HG03135 (cell line): ENCODE data around the gene ERFE.

Experiments
- ATAC-seq: cut with Tn5 transposase; IDR thresholded peaks from one replicate; pipeline ENCODE4 v1.9.1; 2021; ENCODE audit warnings: mild to moderate bottlenecking, moderate library complexity; ENCODE audit not compliant: unreplicated experiment

The ERFE gene

DNA sequence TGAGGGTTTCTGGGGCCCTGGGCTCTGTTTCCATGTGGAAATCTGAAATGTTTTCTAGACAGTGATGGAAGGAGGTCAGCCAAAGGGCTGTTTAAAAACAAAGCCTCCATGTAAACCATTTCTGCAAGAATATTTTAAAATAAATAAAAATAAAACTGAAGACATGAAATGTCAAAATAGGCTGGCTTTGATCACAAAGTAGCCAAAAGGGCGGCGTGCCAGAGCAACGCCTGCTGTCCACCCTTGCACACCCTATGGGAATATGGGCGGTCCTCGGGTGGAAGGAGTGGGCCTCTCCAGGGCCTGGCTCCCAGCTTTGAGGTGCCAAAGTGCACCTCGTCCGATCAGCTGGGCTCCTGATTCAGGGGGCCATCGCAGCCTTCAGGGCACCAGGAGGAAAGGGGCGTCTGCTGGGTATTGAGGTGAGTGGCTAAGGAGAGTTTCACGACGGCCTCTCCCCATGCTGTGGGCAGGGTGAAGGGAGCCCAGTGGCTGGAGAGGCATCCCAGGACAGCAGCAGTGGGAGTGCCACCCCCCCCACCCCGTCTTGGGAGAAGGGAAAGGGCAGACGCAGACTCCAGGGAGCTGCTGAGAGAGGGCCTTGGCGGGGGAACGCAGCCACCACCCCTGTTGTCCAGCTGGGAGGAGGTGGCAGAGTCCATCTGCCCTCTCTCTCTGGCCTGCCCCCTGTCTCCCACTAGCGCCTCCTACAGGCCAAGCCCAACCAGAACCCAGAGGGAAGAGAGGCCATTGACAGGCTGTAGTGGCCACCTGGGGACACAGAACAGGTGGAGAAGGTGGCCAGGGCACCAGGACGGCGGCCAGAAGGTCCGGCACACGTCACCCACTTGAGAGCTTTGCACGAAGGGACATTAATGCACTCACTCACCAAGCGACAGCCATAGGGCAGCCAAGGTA is 5.7 kb upstream of the ERFE start:
- ATAC-seq: no peak

DNA sequence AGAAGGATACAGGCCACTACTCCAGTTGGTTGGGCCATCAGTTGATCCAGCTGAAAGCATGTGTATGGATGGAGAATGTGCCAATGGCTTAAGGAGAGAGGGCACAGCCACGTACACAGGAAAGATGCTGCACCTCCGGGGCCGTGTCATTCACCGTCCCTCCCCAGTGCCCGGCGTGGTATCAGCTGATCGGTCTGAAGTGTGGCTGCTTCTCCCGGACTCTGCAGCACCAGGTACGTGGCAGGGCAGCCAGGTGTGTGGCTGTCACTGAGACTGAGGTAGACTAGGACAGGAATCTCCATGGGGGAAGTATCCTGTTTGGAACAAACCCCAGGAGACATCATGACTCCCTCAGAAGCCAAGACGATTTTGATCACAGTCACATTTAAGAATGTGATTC is 4.2 kb upstream of the ERFE start:
- no peak for ATAC-seq

DNA sequence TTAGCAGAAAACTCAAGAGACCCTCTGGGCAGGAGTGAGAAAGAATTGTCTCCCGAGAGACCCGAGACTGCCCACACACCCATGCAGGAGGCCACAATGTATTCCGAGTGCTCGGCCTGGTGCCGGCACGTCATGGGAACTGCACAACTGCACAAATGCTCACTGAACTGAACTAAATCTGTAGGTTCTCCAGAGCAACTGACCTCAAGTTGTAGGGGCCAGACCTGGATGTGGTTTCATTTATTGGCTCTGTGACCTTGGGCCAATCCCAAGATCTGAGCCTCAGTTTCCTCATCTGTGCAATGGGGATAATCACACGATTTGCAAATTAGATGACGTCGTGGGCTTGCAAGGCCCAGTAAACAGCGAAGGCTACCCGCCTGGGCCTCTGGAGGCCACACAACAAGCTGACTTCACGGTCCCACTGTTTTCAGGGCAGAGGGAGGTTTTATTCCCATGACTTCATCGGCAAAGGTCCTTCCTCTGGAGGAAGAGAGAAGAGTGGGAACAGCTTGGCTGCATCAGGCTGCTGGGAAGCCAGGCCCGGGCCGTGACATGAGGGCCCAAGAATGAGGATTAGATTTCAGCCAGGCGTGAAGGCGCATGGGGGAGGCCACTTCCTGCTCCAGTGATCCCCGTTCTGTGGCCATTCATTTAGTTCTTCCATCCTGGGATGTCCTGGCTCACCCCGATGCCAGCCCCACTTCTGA is 3.6 kb upstream of the ERFE start:
- no peak for ATAC-seq

DNA sequence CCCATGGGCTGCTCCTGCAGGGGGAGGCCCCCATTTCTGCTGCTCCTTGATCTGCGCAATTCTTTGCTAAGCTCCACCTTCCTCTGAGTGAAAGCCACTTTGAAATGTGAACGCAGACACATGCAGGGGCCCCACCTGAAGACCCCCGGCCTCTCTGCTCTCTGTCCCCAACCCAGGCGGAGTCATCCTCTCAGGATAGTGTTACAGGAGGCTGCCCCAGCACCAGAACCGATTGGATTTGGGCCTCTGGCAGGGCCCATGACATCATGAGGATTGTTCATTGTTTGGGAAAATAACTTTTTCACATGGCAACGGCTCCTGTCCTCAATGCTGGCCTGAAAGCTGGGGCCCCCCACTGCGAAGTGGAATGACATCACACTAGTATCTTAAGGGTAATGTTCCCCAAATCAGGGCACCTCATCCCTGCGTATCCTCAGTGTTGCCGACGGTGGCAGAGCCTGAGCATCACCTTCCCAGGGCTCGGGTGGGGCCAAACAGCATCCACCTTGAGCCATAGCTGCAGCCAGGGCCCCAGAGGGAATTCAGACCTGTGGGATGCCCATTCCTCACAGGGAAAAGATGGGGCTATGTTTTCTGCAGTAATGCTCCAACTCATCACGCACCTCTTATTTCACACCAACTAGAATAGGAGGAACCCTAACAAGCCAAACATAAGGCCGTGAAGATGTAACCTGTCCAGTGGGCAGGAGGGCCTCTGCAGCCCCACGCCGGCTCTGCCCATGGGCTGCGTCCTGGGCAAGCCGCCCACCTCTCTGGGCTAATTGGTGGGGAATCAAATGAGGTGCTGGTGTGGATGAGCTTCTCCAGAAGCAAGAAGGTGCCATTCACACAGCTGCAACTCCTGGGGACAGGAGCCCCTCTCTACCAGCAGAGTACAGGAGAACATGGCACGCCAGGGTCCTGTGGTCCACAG is 2.7 kb upstream of the ERFE start:
- no peak for ATAC-seq

DNA sequence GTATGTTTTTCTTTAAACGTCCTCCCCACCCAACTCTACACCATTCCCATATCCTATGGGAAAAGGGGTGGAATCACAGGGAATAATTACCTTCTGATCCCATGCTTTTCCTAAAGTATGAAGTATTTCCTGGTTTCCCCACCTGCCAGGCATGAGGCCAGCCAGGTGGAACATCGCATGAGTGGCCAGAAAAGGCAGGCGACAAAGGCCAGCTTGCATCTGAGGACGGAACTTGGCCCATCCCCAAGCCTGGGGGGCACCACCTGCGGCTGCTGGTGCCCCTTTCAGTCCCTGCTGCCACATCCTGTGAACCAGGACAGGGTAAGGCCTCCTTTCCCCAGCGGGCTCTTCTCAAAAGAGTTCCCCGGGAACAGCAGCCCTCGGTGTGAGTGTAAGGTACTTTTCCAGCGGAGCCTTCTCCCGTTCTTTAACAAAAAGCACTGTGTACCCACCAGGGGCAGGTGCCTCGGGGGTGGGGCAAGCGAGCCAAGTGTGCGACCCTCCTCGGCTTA is 1.2 kb upstream of the ERFE start:
- ATAC-seq: no peak

DNA sequence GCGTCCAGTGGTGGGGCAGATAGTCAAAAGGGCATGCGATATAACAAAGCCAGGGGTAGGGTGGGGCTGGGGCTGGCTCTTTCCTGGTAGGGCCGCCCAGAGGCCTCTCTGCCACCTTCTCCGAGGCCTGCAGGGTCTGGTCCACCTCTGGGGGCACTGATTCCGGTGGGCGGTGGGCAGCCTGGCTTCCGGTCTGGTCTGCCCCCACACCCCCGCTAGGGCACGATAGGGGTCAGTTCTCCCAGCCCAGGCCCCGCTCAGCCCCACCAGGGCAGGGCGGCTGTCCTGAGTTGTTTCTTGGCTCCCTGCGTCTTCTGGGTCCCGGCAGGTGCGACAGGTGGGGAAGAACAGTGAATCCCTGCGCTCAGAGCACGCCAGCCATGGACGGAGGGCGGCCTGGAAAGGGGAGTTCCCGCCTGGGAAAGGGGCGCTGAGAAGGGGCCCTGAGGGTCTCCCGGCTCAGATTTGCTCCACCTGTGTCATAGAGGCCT is 707 bp upstream of the ERFE start:
- ATAC-seq: no peak

DNA sequence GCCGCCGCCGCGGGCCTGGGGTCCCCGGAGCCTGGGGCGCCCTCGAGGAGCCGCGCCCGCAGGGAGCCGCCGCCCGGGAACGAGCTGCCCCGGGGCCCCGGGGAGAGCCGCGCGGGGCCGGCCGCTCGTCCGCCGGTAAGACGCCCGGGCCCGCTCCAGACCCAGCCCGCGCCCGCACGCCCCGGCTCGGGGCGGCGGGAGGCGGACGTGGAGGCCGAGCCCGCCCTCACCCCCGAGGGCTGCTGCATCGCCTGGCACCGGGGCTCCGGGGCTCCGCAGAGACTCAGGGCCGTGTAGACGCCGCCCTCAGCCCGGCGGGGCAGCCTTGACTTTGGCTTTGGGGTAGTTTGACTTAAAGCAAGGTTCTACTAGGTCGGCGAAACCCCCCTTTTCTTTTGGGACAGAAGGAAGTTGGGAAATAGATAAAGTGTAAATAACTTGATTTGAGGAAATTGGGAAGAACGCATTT is 335 bp downstream of the ERFE start:
- no peak for ATAC-seq

DNA sequence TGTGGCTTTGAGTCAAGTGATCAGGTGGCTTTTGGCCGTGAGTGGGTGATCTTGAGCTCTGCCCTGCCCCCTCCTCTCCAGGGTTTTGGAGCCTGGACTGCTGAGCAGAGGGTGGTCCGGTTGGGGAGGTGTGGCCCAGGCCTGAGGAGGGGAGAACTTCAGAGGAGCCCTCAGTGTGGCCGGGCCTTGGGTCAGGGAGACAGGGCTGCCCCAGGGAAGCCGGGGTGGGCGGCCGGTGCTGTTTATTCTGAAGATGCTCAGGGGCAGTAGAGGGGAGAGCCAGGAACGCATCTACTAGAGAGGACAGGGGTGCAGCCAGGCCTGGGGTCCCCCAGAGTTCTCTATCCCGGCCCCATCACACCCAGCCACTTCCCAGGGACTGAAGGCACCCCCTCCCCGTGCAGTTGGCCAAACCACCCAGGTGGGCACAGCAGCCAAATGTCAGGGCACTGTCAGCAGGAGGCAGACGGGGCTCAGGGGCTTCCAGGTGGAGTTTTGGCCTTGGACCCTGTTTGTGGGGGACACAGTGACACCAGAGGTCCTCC is 963 bp downstream of the ERFE start:
- ATAC-seq: no peak

DNA sequence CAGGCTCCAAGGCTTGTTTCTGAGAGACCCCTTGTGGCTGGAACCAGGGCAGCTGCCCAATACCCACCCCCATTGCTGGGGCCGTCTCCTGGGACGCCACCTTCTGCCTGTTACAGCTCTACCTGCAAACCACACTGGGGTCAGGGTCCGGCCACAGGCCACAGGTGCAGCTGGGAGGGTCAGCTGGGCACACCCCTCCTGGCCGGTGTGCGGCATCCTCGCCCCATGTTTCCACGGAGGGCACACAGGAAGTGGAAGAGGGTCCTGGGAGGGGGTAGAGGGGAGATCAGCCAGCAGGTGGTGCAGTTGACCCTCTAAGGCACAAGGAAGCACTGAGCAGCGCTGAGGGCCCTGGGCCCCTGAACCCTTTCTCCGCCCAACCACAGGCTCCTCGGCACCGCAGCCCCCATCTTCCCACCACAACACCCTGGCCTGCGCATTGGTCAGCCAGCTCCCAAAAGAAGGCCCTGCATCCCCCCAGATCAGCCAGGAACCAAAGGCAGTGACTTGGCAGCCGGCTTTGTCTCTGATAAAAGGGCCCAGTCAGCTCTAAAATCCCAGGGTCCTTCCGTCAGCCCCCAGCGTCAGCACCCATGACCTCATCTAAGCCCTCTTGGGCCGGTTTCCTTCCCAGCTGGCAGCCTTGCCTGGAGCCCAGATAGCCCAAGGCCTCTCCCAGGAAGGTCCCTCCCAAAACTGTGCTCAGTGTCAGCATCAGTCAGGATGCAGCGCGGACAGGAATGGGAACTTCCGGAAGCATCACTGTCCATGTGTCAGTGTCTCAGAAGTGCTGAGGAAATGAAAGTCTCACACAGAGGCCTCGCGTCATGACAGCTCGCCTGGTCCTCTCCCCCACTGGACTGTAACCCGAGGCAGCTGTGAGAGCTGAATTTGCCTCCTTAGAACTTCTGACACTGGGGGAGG is 1.7 kb downstream of the ERFE start:
- ATAC-seq: no peak

DNA sequence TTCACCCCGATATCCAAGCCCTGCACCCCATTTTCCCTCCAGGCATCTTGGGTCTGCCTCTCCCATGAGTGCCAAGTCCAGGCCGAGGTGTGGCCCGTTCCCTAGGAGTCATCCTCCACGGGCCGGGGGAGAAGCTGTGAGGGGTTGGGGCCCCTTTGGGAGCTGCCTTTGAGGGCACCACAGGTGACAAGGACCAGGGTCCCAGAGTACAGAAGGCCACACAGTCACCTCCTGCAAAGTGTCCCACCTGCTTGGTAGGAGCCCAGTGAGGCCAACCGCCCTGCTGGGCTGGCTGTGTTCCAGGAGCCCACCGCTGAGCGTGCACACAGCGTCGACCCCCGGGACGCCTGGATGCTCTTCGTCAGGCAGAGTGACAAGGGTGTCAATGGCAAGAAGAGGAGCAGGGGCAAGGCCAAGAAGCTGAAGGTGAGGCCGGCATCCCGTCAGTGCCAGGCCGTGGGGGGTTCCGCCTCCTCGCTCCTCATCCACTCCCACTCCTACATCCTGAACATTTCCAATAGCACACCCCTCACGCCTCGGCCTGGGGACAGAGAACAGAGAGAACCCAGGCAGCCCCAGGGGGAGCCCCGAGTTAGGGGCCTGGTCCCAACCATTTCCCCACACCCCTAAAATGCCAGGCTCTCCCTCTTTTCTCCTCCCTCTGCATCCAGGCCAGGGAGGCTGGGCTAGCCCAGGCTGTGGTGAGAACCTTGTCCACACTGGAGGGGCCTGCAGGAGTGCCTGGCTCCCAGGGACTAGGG is 2.7 kb downstream of the ERFE start:
- no peak for ATAC-seq

DNA sequence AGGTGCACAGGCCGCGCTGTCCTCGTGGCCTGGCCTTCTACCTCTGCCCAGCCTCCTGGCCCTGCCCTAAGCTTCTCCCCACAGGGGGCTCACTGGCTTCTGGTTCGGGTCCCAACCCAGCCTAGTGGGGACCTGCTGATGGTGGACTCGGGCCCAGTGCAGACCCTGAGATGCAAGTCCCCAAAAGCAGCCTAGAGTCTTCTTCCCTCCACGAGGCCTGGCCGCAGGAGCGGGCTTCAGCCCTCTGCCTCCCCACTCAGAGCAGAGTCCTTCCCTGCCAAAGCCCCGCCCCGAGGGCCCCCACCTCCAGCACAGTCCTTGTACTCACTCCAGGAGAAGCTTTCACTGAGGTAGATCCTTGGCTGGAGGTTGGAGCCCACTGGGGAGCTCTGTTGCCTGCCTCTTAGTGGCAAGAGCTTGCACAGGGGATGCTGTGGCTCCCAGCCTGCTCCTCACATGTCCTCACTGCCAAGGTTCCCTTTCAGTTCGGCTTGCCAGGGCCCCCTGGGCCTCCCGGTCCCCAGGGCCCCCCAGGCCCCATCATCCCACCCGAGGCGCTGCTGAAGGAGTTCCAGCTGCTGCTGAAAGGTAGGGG is 3.6 kb downstream of the ERFE start:
- ATAC-seq: no peak

DNA sequence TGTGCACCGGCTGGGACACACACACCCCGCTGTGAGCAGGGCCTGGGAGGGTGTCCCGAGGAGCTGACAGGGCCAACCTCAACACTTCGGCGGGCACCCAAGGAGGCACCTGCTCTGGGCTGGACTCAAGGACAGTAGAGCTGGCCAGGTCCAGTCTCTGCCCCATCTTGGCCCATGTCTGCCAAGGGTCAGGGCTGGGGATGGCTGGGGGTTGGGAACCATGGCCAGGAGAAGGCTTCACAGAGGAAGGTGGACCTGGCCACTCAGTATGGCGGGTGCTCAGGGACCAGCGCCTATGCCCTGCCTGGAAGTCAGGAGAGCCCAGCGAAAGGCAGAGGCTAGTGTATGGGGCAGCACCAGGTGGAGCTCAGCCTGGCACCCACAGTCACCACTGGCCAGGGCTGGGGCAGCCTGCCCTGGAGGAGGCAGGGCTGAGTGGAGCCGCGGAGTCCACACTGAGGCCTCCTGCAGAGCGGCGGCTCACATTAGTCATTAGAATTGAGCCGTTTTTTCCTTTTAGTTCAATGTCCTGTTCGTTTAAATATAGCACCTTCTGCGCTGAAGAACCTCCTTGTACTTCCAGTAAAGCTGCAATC is 4.2 kb downstream of the ERFE start:
- ATAC-seq: no peak

DNA sequence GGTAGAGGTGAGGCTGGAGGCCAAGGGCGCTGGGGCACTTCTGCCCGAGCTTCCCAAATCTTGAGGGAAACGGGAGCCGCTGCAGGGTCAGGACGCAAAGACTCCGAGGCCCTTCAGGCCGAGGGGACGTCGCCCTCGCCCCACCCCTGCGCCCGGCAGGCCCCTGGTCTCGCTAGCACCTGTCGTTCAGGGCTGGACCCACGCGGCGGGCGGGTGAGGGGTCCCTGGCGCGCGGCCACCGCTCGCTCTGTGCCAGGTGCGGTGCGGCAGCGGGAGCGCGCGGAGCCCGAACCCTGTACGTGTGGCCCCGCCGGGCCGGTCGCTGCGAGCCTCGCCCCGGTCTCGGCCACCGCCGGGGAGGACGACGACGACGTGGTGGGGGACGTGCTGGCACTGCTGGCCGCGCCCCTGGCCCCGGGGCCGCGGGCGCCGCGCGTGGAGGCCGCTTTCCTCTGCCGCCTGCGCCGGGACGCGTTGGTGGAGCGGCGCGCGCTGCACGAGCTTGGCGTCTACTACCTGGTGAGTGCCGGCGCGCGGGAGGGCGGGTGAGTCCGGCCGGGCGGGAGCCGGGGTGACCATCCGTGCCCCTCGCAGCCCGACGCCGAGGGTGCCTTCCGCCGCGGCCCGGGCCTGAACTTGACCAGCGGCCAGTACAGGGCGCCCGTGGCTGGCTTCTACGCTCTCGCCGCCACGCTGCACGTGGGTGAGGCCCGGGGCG is 4.9 kb downstream of the ERFE start:
- ATAC-seq: no peak

DNA sequence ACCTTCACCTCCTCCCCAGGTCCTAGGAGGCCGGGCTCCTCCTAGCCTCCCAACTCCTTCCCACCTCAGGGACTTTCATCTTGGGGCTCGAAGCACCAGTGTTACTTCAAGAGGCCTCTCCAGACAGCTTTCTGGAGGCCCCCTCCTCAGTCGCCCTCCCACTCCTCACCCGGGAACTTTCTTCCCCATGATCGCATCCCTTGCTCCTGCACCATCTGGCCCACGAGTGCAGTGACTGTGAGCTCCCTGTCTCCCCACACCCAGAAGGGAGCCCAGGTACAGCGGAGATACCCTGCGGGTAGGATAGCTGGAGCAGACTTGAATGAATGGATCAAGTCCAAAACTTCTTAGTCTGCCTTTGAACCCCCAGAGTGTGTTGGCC is 6.1 kb downstream of the ERFE start:
- ATAC-seq: no peak

DNA sequence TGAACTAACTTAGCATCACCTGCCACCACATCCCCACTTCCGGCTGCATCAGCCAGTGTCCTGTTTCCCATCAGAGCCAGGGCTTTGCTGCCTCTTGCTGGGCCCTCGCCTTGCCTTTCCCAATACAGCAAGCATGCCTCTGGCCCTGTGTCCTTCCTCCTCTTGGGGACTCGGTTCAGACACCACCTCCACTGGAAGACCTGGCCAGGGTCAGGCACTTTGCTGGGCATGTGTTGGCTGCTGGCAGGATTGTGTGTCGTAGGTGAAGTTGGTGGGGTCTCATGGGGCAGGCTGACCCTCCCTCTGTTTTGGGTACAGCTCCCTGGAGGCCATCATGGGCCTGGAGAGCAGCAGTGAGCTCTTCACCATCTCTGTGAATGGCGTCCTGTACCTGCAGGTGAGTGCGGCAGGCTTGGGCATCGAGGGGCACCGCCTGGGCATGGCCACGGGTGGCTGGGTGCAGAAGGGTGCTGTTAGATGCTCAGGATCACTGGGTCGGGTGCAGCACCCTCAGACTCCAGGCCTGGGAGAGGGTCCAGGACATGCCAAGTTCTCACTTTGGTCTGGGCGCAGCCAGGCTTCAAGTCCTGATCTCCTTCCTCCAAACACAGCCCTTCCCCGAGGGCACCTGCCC is 6.6 kb downstream of the ERFE start:
- ATAC-seq: no peak

DNA sequence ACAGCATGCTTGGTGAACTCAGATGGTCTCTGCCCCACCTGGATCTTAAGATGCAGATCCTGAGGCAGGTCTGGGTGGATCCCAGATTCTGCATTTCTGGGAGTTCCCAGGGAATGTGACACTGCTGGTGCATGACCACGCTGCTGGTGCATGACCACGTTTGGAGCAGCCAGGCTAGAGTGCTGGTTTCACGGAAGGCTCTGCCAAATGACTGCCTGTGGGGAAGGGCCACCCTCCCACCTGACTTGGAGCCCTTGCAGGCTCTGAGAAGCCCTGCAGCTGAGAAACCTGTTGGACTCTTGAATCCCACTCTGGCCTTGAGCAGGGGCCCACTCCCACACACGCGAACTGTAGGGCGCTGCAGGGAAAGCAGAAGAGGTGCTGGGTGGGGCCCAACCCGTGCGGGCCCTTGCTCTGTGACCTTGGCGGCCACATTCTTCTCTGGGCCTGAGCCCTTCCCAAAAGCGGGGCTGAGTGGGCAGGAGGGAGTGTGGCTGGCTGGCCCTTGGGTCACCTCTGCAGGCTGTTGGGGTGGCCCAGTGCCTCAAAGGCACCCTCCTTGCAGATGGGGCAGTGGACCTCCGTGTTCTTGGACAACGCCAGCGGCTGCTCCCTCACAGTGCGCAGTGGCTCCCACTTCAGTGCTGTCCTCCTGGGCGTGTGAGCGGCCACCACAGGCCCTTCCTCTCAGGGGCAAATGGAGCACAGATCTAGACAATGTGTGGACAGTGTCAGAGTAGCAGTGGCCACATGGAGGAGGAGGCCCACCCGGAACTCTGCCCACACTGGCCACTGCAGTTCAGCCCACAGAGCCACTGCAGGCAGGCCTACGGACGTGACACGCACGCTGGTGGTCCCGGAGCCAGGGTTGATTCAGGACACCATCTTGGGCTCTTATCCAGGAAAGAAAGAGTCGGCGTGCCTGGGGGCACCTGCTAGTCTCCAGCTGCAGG is 7.9 kb downstream of the ERFE start:
- no peak for ATAC-seq
